IMR-90 (cell line): ENCODE data around the gene MRPS9. TPM values are rescaled to one million over a fixed set of nuclear protein-coding genes. Genes with fewer than 3 reads are reported as not detected.
A peak's percentile ranks its signal among the peaks of the same experiment; 100 is the strongest.

Experiments
- ATAC-seq: fragments of 200-7000 bp; cut with Tn5 transposase; 2 replicates; pipeline ENCODE4 v1.9.1; 2020; ENCODE audit warnings: low read depth, mild to moderate bottlenecking, moderate library complexity
- BruUV-seq: library from RNA; stranded (reverse); fragments of 400-500 nt; replicated peaks from 2 replicates; lab custom pipeline; 2021; lab: Mats Ljungman, UMichigan
- CTCF ChIA-PET: fragments of 300-600 bp; formaldehyde crosslinking; extraction: SDS; loops from one replicate; lab custom pipeline; 2021; ENCODE audit warnings: antibody characterized with exemption; lab: Yijun Ruan, JAX
- POLR2A ChIA-PET: fragments of 300-600 bp; sonication (Branson Sonifier 250); formaldehyde crosslinking; loops from one replicate; lab custom pipeline; 2022; ENCODE audit warnings: antibody characterized with exemption; ENCODE audit not compliant: unreplicated experiment; lab: Charles Lee
- DNase-seq: peaks from one replicate; pipeline ENCODE4 v3.0.0; 2013
- H2AFZ ChIP-seq: replicated peaks from 2 replicates; pipeline ENCODE3; 2013; ENCODE audit warnings: low read length, mild to moderate bottlenecking; ENCODE audit not compliant: poor library complexity
- H2AK5ac ChIP-seq: 2 replicates; pipeline ENCODE4 v1.6.1; 2013; ENCODE audit warnings: low read depth, low read length, inconsistent platforms
- H2AK9ac ChIP-seq: replicated peaks from 2 replicates; pipeline ENCODE3; 2013; ENCODE audit warnings: mild to moderate bottlenecking, low read depth, low read length, moderate library complexity; ENCODE audit not compliant: poor library complexity
- H2BK120ac ChIP-seq: 2 replicates; pipeline ENCODE4 v1.6.1; 2013; ENCODE audit warnings: low read depth, low read length, inconsistent platforms
- H2BK15ac ChIP-seq: 3 replicates; pipeline ENCODE4 v1.6.1; 2013; ENCODE audit warnings: low read depth, low read length, inconsistent platforms
- H2BK20ac ChIP-seq: 2 replicates; pipeline ENCODE4 v1.6.1; 2013; ENCODE audit warnings: low read depth, mild to moderate bottlenecking, inconsistent platforms, low read length, moderate library complexity
- H2BK5ac ChIP-seq: 2 replicates; pipeline ENCODE4 v1.6.1; 2013; ENCODE audit warnings: mild to moderate bottlenecking, low read depth, low read length, inconsistent platforms; ENCODE audit not compliant: poor library complexity, severe bottlenecking
- H3K14ac ChIP-seq: replicated peaks from 2 replicates; pipeline ENCODE4 v1.6.1; 2013; ENCODE audit warnings: low read depth, low read length, inconsistent platforms
- H3K18ac ChIP-seq: 2 replicates; pipeline ENCODE4 v1.6.1; 2013; ENCODE audit warnings: low read depth, low read length, control low read depth
- H3K23ac ChIP-seq: 2 replicates; pipeline ENCODE4 v1.6.1; 2013; ENCODE audit warnings: low read depth, low read length, inconsistent platforms
- H3K27ac ChIP-seq: 2 replicates; pipeline ENCODE4 v1.5.1; 2013; ENCODE audit warnings: mild to moderate bottlenecking, control low read depth, low read length; ENCODE audit not compliant: insufficient read depth
- H3K27me3 ChIP-seq: 2 replicates; pipeline ENCODE4 v1.6.1; 2013; ENCODE audit warnings: low read length; ENCODE audit not compliant: control insufficient read depth, insufficient read depth
- H3K36me3 ChIP-seq: 2 replicates; pipeline ENCODE4 v1.6.1; 2013; ENCODE audit warnings: low read length, mixed read lengths; ENCODE audit not compliant: control insufficient read depth, insufficient read depth
- H3K4ac ChIP-seq: 2 replicates; pipeline ENCODE4 v1.6.1; 2013; ENCODE audit warnings: low read depth, low read length, inconsistent platforms
- H3K4me1 ChIP-seq: 2 replicates; pipeline ENCODE4 v1.6.1; 2013; ENCODE audit warnings: low read length, mixed read lengths; ENCODE audit not compliant: control insufficient read depth, insufficient read depth
- H3K4me2 ChIP-seq: 2 replicates; pipeline ENCODE4 v1.6.1; 2013; ENCODE audit warnings: low read depth, mild to moderate bottlenecking, control low read depth, low read length, moderate library complexity
- H3K4me3 ChIP-seq: 2 replicates; pipeline ENCODE4 v1.5.1; 2013; ENCODE audit warnings: low read depth, mild to moderate bottlenecking, control low read depth, low read length, moderate library complexity; ENCODE audit not compliant: insufficient read depth
- H3K56ac ChIP-seq: 2 replicates; pipeline ENCODE4 v1.6.1; 2013; ENCODE audit warnings: low read length, inconsistent platforms; ENCODE audit not compliant: insufficient read depth; ENCODE audit errors: extremely low read depth
- H3K79me1 ChIP-seq, 2 experiments: 2 replicates each; pipeline ENCODE4 v1.6.1; 2013; ENCODE audit warnings: low read length in 2 of 2, inconsistent platforms in 1 of 2, low read depth in 1 of 2
- H3K9ac ChIP-seq: 2 replicates; pipeline ENCODE4 v1.6.1; 2013; ENCODE audit warnings: low read depth, low read length, control low read depth
- H3K9me1 ChIP-seq: 2 replicates; pipeline ENCODE4 v1.6.1; 2013; ENCODE audit warnings: low read length, inconsistent platforms; ENCODE audit not compliant: insufficient read depth
- H3K9me3 ChIP-seq: 2 replicates; pipeline ENCODE4 v1.6.1; 2013; ENCODE audit warnings: low read length; ENCODE audit not compliant: control insufficient read depth, insufficient read depth
- H4K20me1 ChIP-seq: 2 replicates; pipeline ENCODE4 v1.6.1; 2013; ENCODE audit warnings: low read length, inconsistent platforms; ENCODE audit not compliant: insufficient read depth
- H4K5ac ChIP-seq: 2 replicates; pipeline ENCODE4 v1.6.1; 2013; ENCODE audit warnings: mild to moderate bottlenecking, low read depth, low read length, control low read depth
- H4K8ac ChIP-seq, 2 experiments: 2 replicates each; pipeline ENCODE4 v1.6.1; 2013; ENCODE audit warnings: low read depth in 2 of 2, low read length in 2 of 2, control low read depth in 1 of 2, inconsistent platforms in 1 of 2
- H4K91ac ChIP-seq: 2 replicates; pipeline ENCODE4 v1.6.1; 2013; ENCODE audit warnings: low read depth, low read length, inconsistent platforms; ENCODE audit not compliant: insufficient read depth
- BHLHE40 ChIP-seq: fragments of 150-350 bp; IDR thresholded peaks from 2 replicates; pipeline ENCODE4 v1.6.1; 2016; ENCODE audit warnings: mild to moderate bottlenecking, low read depth, low read length
- CEBPB ChIP-seq: IDR thresholded peaks from 2 replicates; pipeline ENCODE4 v1.6.1; 2012; ENCODE audit warnings: low read depth, low read length, improper control_type of control experiment
- CHD1 ChIP-seq: IDR thresholded peaks from 2 replicates; pipeline ENCODE4 v1.6.1; 2012; ENCODE audit warnings: low read depth, low read length, improper control_type of control experiment
- CTCF ChIP-seq: conservative IDR thresholded peaks from 2 replicates; pipeline ENCODE4 v1.5.1; 2012; ENCODE audit warnings: mild to moderate bottlenecking, low read depth, low read length, improper control_type of control experiment
- FOS ChIP-seq: fragments of 150-350 bp; IDR thresholded peaks from 2 replicates; pipeline ENCODE4 v1.6.1; 2016; ENCODE audit warnings: low read depth, low read length
- MAFK ChIP-seq: IDR thresholded peaks from 2 replicates; pipeline ENCODE4 v1.6.1; 2012; ENCODE audit warnings: low read depth, low read length, improper control_type of control experiment
- MAZ ChIP-seq: IDR thresholded peaks from 2 replicates; pipeline ENCODE4 v1.6.1; 2012; ENCODE audit warnings: low read depth, mild to moderate bottlenecking, low read length, improper control_type of control experiment, moderate library complexity, borderline replicate concordance
- MXI1 ChIP-seq: IDR thresholded peaks from 2 replicates; pipeline ENCODE4 v1.6.1; 2012; ENCODE audit warnings: low read depth, mild to moderate bottlenecking, low read length, moderate library complexity, borderline replicate concordance
- NFE2L2 ChIP-seq: fragments of 150-350 bp; IDR thresholded peaks from 2 replicates; pipeline ENCODE4 v1.6.1; 2016; ENCODE audit warnings: low read depth, mild to moderate bottlenecking, low read length
- POLR2A ChIP-seq: IDR thresholded peaks from 2 replicates; pipeline ENCODE4 v1.6.1; 2012; ENCODE audit warnings: mild to moderate bottlenecking, low read depth, low read length
- RAD21 ChIP-seq: IDR thresholded peaks from 2 replicates; pipeline ENCODE4 v1.6.1; 2012; ENCODE audit warnings: low read length, improper control_type of control experiment
- RCOR1 ChIP-seq: IDR thresholded peaks from 2 replicates; pipeline ENCODE4 v1.6.1; 2012; ENCODE audit warnings: mild to moderate bottlenecking, low read length, improper control_type of control experiment; ENCODE audit not compliant: insufficient replicate concordance
- RFX5 ChIP-seq: IDR thresholded peaks from 2 replicates; pipeline ENCODE4 v1.8.0; 2012; ENCODE audit warnings: low read depth, mild to moderate bottlenecking, low read length, moderate library complexity
- SMC3 ChIP-seq: fragments of 150-350 bp; IDR thresholded peaks from 2 replicates; pipeline ENCODE4 v1.6.1; 2016; ENCODE audit warnings: low read depth, mild to moderate bottlenecking, antibody characterized with exemption, low read length, moderate library complexity
- USF2 ChIP-seq: fragments of 150-350 bp; IDR thresholded peaks from 2 replicates; pipeline ENCODE4 v1.6.1; 2017; ENCODE audit warnings: mild to moderate bottlenecking, antibody characterized with exemption, low read length, low read depth
- WGBS, 2 experiments: methylation state at CpG; one replicate each; pipeline versions ENCODE4 v1.1.5 to v1.1.7; 2013; ENCODE audit warnings: missing lambda C conversion rate in 2 of 2; ENCODE audit not compliant: insufficient read length in 1 of 2; ENCODE audit errors: extremely low coverage in 2 of 2; 5-methylcytosine and 5-hydroxymethylcytosine counted together
- dilution Hi-C: fragments of 300-500 bp; cut with HindIII; formaldehyde crosslinking; loops from one replicate; pipeline ENCODE4 v1.14.3; 2018; ENCODE audit warnings: low sequenced_read_pairs; ENCODE audit not compliant: unreplicated experiment
- in situ Hi-C: fragments of 300-500 bp; cut with MboI; formaldehyde crosslinking; loops from 3 replicates; pipeline ENCODE4 v1.14.3; 2019; ENCODE audit warnings: low sequenced_read_pairs, inconsistent platforms, mixed read lengths
- intact Hi-C: fragments of 100-400 bp; cut with micrococcal nuclease; formaldehyde crosslinking; loops from 2 replicates; pipeline ENCODE4 v1.10.0; 2022
- polyA plus RNA-seq, 3 experiments: library from polyadenylated mRNA; depleted of rRNA; stranded (reverse); fragments of >200 nt; gene quantifications; 2 replicates each; pipeline ENCODE4 v1.2.3, GENCODE V29; 2012; ENCODE audit warnings: low replicate concordance in 1 of 3
- total RNA-seq: library from RNA; depleted of rRNA; stranded (reverse); fragments of >200 nt; gene quantifications from 2 replicates; pipeline ENCODE4 v1.2.3, GENCODE V29; 2012
- TF ChIP-seq, protein P1 (sequence below): fragments of 150-350 bp; IDR thresholded peaks from 2 replicates; pipeline ENCODE4 v1.6.1; 2016; ENCODE audit warnings: low read depth, mild to moderate bottlenecking, low read length, moderate library complexity, borderline replicate concordance

MRPS9 gene
- total and polyA plus RNA-seq, 2 of the 4 experiments (the other 2 are of a cell fraction): 20.6 to 27.7 TPM

- Histone ChIP-seq H3K18ac (no peak overlapping the region), H3K56ac (no peak overlapping the region), H3K14ac (no peak overlapping the region), H3K9me1 (no peaks in the 10 kb centered on the region), H2BK5ac (no peak overlapping the region), H3K4me1 (no peaks in the 10 kb centered on the region), H3K79me1 (peaks cover 10% of the 10 kb centered on the region in 2 experiments), H3K27me3 (no peaks in the 10 kb centered on the region), H4K20me1 (no peaks in the 10 kb centered on the region), H3K4ac (no peak overlapping the region), H3K4me2 (no peak overlapping the region), H2BK120ac (no peak overlapping the region), H3K4me3 (no peak overlapping the region), H3K9me3 (no peaks in the 10 kb centered on the region), H4K91ac (no peak overlapping the region), H3K23ac (no peak overlapping the region), H3K9ac (no peak overlapping the region), H2AK5ac (no peak overlapping the region), H4K8ac (no peak overlapping the region), H4K5ac (no peak overlapping the region), H3K27ac (no peak overlapping the region), H3K36me3 (no peaks in the 10 kb centered on the region), H2AFZ (no peak overlapping the region), H2BK15ac (no peak overlapping the region), H2AK9ac (no peak overlapping the region), H2BK20ac (no peak overlapping the region)
- ATAC-seq: no peak
- POLR2A ChIA-PET: no interaction called here
- peak; percentile 4 for DNase-seq
- dilution Hi-C loops (no loop called here), intact Hi-C loops (no loop called here), in situ Hi-C loops (no loop called here)
- WGBS, 2 experiments: no CpG with 5 or more reads among the region's 1 CpG
- TF ChIP-seq RCOR1 (no peak), CEBPB (no peak), RFX5 (no peak), BHLHE40 (no peak), MAFK (no peak), NFE2L2 (no peak), SMC3 (no peak), CHD1 (no peak), FOS (no peak), MAZ (no peak), RAD21 (no peak), POLR2A (no peak), USF2 (no peak), MXI1 (no peak), CTCF (no peak)
- TF ChIP-seq, protein P1, sequence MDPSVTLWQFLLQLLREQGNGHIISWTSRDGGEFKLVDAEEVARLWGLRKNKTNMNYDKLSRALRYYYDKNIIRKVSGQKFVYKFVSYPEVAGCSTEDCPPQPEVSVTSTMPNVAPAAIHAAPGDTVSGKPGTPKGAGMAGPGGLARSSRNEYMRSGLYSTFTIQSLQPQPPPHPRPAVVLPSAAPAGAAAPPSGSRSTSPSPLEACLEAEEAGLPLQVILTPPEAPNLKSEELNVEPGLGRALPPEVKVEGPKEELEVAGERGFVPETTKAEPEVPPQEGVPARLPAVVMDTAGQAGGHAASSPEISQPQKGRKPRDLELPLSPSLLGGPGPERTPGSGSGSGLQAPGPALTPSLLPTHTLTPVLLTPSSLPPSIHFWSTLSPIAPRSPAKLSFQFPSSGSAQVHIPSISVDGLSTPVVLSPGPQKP: no peak
- CTCF ChIA-PET: no interaction called here
- BruUV-seq: no TSS peak
Observed at GRCh38 chr2:105034170-105034569, 3.7 kb upstream of the MRPS9 start.
